Fibroblast of skin of left quadriceps (primary cell): ENCODE results near the gene CIDEB.

ENCODE experiments used
- DNase-seq, 2 experiments: peaks; one replicate each; pipeline ENCODE4 v3.0.0-alpha.2; 2013; ENCODE audit warnings: low read depth in 2 of 2

The CIDEB gene

DNA sequence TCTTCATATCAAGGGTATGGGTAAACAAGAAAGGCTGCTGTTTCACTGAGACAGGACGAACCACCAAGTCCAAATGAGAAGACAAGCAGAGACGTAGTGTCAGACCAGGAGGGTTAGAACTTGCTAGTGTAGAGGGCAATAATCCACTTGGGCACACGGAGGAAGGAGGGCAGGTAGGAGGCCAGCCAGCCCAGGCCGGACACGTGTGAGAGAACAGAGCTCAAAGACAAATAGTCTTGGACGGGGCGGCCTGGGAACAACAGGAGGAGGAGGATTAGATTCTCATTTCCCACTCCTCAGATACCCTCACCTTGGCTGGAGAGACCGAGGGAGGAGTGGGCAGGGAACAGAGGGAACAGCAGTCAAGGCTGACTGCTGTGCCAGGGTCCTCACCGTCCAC, 17.0 kb downstream of the CIDEB start:
- no peak for DNase-seq

DNA sequence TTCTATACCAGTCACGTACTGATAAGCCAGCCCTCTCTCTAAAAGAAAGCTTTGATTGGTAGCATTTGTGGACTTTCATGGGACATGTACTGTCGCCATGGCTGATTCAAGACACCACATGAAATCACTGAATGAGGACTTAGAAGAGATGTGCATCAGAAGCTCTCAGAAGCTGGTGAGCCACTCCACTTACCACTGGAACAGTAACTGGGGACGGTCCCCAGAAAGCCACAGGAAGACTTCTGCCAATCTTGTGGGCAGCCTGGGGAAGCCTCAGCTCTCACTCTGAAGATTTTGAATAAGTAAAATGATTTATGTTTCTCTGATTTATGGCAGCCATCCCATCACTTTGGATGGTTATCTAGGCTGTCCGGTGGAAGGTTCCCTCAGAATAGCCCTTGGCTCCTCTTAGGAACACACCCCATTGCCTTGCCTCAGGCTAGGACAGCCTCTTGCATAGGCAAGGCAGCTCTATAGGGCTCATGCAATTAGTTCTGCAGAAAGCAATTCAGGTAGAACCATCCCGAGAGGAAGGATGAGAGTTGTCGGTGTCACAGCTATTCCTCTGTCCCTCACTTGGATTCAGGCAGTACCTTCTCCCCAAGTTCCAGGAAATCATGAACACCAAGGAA, 18.0 kb downstream of the CIDEB start:
- no peak for DNase-seq

DNA sequence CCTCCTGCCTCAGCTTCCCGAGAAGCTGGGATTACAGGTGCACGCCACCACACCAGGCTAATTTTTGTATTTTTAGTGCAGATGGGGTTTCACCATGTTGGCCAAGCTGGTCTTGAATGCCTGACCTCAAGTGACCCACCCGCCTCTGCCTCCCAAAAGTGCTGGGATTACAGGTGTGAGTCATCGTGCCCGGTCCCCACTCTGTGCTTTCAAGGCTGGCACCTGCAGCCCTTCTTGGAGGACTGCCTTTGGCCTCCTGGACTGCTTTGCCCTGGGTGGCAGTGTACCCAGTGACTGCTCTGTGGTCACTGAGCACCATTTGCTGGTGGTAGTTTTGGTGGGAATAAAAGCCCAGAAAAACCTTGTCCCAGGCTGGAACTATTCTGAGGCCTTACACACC, 20.8 kb downstream of the CIDEB start:
- DNase-seq, result no peak

DNA sequence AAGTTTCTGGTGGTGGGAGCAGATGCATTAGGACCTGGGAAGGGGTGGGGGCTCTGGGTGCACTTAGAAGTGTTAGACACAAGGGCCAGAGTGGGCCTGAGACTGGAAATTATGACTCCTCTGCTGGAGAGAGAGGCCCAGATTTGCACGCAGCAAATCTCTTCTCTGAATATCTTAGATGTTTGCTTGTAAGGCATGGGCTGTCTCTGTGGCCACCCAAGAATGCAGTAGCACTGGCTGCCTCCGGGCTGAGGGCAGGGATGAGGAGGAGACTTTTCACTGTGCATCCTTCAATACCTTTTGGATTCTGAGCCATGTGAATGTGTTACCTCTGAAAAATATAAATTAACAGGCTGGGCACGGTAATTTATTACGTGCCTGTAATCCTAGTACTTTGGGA, 22.4 kb downstream of the CIDEB start:
- DNase-seq, result no peak

DNA sequence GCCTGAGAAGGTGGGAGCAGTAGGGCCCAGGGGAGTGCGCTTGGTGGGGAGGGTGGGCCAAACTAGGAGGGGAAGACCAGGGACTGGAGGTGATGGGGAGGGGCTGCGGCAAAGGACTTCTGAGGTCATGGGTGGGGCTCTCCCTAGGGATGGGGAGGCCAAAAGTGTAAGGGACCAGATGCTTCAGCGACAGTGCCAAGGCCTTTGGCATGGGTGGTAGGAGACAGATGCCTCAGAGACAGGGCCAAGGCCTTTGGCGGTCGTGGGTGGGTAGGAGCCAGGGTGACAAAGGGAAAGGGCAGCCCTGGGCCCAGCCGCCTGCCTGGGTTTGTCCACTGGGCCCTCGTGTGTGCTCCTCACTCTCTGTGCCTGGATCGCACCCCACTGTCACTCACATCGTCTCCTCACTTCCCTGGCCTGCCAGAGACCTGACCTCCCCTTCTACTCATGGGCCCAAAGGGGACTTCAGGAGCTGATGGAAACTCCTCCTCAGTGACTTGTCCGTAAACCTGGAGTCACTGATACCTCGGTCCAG, 23.2 kb downstream of the CIDEB start:
- DNase-seq, result no peak

DNA sequence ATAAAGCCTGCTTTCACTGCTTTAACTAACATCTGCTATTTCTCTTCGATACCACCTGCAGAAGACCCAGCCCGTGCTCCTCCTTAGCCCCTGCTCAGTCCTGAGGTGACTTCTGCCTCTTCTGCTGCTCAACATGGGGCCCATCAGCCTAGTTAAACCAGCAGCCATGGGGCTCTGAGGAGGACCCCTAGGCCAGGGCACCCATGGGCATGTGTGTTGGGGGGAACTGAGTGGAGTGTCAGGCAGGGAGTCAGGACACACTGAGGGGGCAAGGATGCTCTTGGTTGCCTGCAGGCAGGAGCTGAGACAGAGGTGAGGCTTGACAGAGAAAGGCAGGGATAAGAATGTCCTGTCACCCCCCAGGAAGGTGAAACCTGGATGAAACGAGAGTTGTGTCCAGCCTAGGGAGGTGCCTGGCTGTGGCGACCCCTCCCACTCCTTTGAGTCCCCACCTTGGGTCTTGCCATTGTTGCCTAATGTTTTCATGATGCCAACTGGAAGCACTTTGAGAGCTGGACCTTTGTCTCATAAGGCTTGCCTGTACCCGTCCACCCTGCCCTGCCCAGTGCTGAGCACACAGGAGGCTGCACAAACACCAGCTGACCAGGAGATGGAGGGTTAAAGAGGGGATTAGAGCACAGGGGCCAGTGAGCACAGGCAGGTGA, 23.8 kb downstream of the CIDEB start:
- DNase-seq, result no peak

DNA sequence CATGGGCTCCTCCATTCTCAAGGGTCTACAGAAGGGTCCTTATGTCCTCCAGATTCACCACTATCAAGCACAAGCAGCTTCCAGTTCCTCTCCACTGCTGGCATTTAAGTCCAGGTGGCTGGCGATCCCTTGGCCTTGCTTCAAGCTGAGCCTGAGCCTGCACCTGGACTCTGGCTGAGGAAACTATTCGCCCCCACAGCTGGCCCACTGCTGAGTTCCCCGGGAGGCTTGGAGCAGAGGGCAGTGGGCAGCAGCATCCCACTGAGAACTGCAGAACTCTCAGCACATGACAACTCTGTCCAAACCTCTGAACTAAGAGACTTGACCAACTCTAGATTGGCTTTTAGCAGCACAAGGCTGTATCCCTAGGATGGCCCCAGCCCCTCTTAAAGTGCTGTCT, 25.0 kb downstream of the CIDEB start:
- no peak for DNase-seq

DNA sequence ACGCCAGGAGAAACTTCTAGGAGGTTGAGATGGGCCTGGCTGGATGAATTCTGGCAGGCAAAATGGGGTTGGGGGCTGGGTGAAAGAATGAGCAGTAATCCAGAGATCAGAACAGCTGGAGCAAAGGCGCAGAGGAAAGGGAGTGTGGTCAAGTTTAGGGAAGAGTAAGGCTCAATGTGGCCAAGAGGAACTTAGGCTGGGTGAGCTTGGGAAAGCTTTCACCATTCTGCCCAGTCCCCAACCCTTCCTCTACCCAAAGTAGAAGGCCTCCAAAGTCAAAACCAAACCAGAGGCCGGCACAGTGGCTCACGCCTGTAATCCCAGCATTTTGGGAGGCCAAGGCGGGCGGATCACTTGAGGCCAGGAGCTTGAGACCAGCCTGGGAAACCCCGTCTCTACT, 26.1 kb downstream of the CIDEB start:
- DNase-seq, result no peak

DNA sequence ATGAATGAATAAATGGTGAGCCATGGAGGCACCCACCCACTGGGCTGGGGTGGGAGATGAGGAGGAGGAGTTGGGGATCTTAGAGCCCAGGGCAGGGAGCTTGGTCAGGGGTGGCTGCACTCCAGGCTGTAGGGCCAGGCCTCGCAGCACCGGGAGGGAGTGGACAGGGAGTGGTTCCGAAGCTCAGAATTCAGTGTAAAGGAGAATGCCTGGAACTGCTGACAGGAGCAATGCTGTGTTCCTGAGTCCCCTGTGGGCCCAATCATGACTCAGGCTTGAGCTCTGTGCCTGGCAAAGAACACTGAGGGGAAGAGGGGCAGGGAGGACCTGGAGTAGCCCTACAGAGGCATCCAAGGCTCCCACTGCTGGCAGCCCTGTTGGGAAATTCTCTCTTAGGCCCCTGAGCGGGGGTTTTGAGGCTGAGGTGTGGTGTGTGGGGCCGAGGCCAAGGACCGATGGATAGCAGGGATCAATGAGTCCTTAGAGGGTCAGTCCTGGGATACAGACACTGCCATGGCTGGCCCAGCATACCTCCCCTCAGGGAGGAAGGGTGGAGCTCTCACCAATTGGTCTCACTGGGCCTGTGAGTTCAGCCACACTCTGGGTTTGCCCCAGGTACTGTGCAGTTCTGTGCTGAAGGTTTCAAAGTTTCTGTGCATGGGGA, 26.8 kb downstream of the CIDEB start:
- no peak for DNase-seq

DNA sequence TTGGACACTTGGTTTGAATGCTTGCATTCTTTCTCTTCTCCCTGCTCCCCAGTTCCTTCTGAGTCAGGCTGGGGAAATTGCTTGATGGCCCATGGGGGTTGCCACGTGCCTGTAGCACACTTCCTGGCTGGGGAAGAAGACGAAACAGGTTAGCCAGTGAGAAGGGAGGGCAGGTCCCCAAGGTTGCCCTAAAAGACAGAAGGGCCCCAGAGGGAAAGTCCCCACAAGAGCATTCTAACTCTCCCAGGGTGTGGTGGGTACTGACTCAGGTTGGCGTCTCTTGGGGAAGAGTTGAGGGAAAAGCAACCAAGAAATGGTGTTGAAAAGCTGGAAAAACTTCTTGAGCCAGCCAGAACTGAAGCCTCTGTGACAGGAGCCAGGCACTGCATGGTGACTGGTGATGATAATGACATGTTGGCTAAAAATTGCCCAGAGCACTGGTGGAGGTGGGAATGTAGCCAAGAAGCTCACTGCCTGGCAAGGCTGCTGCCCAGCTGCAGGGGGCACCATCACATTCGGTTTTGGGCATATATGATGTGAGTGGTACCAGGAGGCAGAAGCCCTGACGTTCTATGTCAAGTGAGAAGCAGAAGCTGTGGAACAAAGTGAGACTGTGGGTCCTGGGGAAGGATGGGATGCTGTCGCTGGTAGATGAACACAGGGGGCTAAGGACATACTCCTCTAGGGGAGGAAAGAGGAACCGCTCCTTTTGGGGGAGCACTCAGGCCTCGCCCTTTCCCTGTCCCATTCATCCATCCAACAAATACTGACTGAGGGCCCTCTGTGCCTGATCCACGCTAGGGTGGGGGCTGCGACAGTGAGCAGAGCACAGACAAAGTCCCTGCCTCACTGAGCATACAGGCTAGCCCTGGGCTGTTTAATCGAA, 28.2 kb downstream of the CIDEB start:
- no peak for DNase-seq

DNA sequence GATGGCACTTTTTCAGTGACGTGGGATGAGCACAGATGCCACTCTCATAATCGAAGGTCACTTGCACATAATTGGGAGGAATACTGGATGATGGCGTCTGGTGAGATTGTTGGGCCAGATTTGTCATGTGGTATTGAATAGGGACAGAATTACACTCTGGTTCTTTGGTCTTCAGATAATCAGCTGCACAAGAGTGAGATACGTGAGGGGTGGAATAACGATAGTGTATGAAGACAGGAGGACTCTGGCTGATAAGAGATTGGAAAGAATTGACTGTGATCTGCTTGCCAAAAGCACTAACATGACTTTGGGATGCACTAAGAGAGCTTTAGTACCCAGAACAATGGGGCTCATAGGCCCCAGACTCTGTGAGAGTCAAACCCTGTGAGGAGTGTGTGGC, 29.4 kb downstream of the CIDEB start:
- DNase-seq, result no peak

DNA sequence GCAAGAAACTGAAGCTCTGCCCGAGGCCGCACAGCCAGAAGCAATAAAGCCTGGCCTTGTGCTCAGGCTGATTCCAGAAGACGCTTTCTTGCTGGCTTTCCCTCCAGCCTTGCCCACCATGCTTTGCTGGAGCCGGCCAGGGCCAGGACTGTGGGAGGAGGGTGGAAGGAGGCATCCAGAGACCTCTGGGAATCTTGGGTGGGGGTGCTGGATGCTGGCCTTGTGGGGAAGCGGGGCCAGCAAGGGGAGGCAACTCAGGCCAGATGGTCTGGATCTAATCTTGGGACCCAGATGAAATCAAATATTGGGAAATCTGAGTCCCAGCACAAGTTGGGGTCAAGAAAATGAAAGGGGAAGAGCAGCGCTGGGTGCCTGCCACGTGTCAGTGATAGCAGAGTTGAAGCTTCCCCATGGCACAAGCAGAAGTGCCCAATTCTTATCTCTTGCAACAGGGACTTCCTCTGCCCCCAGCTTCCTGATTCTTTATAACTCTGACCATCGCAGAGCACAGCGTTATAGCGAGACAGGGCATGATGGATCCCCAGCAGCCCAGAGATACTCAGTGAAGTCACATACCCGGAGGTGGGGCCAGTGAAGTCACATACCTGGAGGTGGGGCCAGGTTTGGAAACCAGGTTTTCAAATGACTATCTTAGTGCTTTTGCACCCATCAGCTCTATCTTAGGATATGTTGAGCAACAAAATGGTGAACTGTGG, 30.0 kb downstream of the CIDEB start:
- DNase-seq, result no peak

DNA sequence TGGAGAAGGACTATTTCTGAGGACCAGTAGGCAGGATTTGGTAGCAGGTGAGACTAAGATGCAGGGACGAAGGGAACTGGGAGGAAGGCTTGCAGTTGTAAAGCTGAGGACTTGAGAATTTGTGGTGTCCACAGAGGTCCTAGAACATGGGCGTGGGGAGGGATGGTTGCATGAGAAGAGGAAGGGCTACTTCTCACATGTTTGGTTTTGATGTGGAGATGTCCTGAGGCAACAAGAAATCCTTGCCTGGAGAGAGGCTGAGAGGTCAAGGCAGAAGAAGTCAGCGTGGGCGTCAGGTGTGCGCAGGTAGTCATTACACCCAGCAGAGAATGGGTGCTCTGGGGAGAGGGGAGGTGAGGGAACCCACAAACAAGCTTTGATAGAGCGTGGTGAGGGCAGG, 30.7 kb downstream of the CIDEB start:
- no peak for DNase-seq

DNA sequence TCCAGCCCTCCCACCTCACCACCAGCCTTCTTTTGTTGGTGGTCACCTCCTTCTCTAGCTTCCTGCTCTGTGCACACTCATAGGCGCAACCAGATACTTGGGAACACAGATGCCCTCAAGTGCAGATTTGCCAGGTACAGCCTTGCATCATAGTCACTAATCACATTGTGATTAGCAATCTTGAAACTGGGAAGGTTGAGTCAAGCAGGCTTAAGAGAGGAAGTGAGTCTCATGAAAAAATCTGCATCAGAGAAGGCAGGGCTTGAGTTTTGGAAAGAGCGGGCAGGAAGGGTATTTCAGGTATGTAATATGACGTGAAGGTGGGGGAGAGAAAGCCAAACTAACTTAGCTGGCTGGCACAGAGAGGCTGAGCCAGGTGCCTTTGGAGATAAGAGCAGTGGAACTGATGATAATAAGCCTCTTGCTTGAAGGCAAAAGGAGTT, 33.7 kb downstream of the CIDEB start:
- no peak for DNase-seq

DNA sequence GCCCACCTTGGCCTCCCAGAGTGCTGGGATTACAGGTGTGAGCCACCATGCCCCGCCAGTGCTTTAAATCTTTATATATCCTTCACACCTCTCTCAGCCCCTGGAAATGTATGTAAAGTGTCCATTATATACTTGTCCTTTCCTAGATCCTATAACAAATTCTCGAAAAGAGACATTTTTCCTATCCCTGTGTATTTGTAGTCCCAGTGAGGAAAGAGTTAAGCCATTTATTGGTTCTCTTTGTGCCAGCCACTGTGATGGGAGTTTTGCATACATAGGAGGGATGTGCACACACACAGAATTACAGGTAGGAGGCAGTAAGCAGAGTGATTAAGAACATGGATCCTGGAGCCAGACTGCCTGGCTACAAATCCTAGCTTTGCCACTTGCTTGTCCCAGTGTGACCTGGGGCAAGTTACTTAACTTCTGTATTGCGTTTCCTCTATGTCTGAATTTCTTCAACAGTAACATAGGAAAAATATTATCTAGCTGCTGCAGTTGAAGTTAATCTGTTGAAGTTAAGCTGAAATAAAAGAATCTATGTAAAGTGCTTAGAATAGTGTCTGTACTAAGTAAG, 34.3 kb downstream of the CIDEB start:
- no peak for DNase-seq

DNA sequence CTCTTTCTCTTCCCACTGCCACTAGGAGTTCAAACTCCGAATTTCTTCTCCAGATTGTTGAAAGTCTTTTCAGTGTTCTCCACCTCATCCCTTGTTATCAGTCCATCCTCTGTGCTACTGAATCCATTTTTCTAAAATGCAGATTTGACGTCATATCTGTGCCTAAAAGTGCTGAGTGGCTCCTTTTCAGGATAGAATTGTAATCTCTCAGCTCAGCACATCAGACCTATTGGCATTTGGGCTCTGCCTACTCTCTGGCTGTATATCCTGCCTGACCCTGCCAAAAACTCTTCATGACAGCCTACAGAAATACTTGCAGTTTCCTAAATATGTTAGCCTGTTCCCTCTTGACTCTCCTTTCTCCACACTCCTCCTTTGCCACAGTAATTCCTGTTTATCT, 35.3 kb downstream of the CIDEB start:
- no peak for DNase-seq

DNA sequence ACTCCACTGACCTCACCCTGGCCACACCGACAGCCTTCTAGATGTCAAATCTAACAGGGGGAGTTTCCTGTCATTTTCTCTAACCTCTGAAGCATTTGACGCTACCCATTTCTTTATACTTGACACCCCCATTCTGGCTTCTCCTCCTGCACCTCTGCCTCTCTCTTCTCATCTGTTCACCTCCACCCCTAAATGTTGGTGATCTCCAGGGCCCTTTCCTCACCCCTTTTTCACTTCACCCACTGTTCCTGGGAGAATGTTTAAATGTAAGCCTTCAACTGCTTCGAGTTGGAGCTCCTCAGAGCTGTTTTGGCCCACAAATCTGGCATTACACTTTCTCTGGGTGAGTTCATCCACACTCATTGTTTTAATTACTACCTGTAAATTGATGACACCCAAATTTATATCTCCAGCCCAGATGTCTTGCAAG, 35.9 kb downstream of the CIDEB start:
- no peak for DNase-seq

DNA sequence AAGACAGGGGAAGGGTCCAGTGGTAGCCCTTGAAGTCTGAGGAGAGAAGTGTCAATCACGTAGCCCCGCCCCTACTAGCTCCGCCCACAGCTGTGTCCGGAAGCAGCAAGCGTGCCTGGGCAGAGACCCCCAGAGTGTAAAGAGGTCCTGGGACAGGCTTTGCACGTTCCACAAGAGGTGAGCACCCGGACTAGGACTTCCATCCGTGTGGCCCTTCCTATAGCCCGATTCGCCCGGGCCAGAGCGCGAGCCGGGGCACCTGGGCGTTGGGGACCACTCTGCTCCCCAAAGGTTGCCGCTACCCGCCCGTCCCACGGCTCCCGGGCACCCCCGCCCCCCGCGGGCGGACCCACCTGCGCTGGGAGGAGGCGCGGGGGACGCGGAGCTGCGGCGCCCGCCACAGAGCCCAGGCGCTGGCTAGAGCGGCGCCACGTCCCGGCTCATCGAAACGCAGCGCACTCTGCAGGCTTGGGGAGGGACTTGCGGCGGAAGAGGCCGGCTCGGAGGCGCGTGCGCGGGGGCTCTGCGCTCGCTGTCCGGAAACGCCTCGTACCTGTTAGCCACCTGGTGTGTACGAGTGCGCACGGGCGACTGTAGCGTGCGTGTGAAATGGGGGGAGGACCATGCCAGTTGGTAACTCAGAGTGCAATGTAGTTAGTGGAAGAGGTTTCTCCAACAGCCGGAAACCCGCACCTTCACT, 36.5 kb downstream of the CIDEB start, which contains the start of gene RABGGTA:
TSS of gene RABGGTA (minus strand) at position 464 of the 700 bp plus-strand sequence. CDS start 482 bp downstream, outside the sequence.
- DNase-seq, result peak; percentile 60 to 64

DNA sequence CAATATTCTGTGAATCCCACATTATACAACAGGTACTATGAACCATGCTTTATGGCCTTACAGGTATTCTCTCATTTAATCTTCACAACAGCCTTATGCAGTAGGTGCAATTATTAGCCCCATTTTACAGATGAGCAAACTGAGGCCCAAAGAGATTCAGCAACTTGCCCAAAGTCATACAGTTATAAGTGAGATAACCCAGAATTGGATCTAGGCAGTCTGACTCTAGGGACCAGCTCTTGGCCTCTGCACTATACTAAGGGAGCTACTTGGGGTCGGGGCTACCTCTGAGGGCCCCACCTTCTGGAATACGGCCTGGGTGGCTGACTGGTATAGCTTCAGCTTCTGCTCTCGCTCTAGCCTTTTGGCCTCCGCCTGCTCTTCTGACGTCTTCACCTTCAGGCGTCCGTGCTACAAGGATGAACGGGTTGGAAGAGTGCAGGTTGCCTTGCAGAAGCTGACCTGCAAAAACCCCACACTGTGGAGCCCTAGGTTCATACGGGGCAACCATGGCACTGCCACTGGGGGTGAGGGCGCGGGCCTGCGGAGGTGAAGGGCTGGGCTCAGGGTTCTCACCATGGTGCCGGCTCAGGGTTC, 37.1 kb downstream of the CIDEB start:
- DNase-seq, result no peak
